HUES64 (cell line): Measurements from ENCODE around the gene RNASE8.

Experiments used
- H3K27ac ChIP-seq: 2 replicates; pipeline ENCODE4 v1.7.0; 2013; ENCODE audit warnings: low read depth, low read length, inconsistent platforms
- H3K27me3 ChIP-seq: 2 replicates; pipeline ENCODE4 v1.6.1; 2013; ENCODE audit warnings: mild to moderate bottlenecking, low read length; ENCODE audit not compliant: insufficient read depth
- H3K36me3 ChIP-seq: 2 replicates; pipeline ENCODE4 v1.6.1; 2013; ENCODE audit warnings: mild to moderate bottlenecking, low read length; ENCODE audit not compliant: insufficient read depth
- H3K4me1 ChIP-seq: 2 replicates; pipeline ENCODE4 v1.6.1; 2013; ENCODE audit warnings: mild to moderate bottlenecking, low read length, moderate library complexity; ENCODE audit not compliant: insufficient read depth
- H3K4me3 ChIP-seq: 2 replicates; pipeline ENCODE4 v1.5.1; 2013; ENCODE audit warnings: mild to moderate bottlenecking, low read length, moderate library complexity
- H3K9ac ChIP-seq: 2 replicates; pipeline ENCODE4 v1.6.1; 2013; ENCODE audit warnings: mild to moderate bottlenecking, low read depth, low read length
- H3K9me3 ChIP-seq: 2 replicates; pipeline ENCODE4 v1.6.1; 2013; ENCODE audit warnings: low read depth, low read length; ENCODE audit not compliant: insufficient read depth
- WGBS: fragments of 150-250, 120-280 bp; methylation state at CpG from one replicate; pipeline ENCODE4 v1.1.7; 2013; ENCODE audit warnings: missing lambda C conversion rate; 5-methylcytosine and 5-hydroxymethylcytosine counted together

Gene RNASE8

GRCh38 chr14:21020977-21021545 lies 36.6 kb upstream of the RNASE8 start:
- peaks cover 12% of the 10 kb centered on the region; the same call in 1 of the 2 replicates for H3K4me1 ChIP-seq

GRCh38 chr14:21022686-21023085 lies 34.9 kb upstream of the RNASE8 start:
- Histone ChIP-seq H3K4me1 (peaks cover 25% of the 10 kb centered on the region), H3K27ac (no peak overlapping the region), H3K4me3 (no peak overlapping the region), H3K9me3 (no peaks in the 10 kb centered on the region), H3K36me3 (no peaks in the 10 kb centered on the region; the same call in 1 of the 2 replicates), H3K27me3 (peaks cover 41% of the 10 kb centered on the region), H3K9ac (no peak overlapping the region)
- WGBS, result 87% methylated on average over 5 of the region's 5 CpGs

More at GRCh38 chr14:21020977-21021545, 36.6 kb upstream of the RNASE8 start:
- WGBS, result 93% methylated on average over 4 of the region's 5 CpGs
- no peak overlapping the region for H3K9ac ChIP-seq
- H3K9me3 ChIP-seq, result no peaks in the 10 kb centered on the region
- peaks cover 35% of the 10 kb centered on the region for H3K27me3 ChIP-seq
- no peak overlapping the region for H3K4me3 ChIP-seq
- no peaks in the 10 kb centered on the region; the same call in 1 of the 2 replicates for H3K36me3 ChIP-seq
- H3K27ac ChIP-seq, result no peak overlapping the region

- no peaks in the 10 kb centered on the region for H3K9me3 ChIP-seq
- peaks cover 25% of the 10 kb centered on the region for H3K4me1 ChIP-seq
- no peak overlapping the region for H3K27ac ChIP-seq
- no peak overlapping the region for H3K9ac ChIP-seq
- WGBS, result 80% methylated on average over 7 of the region's 7 CpGs
- H3K36me3 ChIP-seq, result no peaks in the 10 kb centered on the region
- H3K4me3 ChIP-seq, result no peak overlapping the region
- peaks cover 41% of the 10 kb centered on the region for H3K27me3 ChIP-seq
Observed at GRCh38 chr14:21023174-21023573, 34.4 kb upstream of the RNASE8 start.

- no peaks in the 10 kb centered on the region for H3K9me3 ChIP-seq
- H3K9ac ChIP-seq, result peak overlapping the region; percentile 70
- H3K27ac ChIP-seq, result no peak overlapping the region
- no peaks in the 10 kb centered on the region for H3K36me3 ChIP-seq
- H3K27me3 ChIP-seq, result peaks cover 41% of the 10 kb centered on the region
- H3K4me1 ChIP-seq, result peaks cover 25% of the 10 kb centered on the region
- WGBS, result 27% methylated on average over 17 of the region's 17 CpGs
- peak overlapping the region; percentile 85 for H3K4me3 ChIP-seq
Observed at GRCh38 chr14:21023817-21024584, 33.6 kb upstream of the RNASE8 start.

- Histone ChIP-seq H3K27ac (peak within 1 kb of the TSS; percentile 90; the same call in 1 of the 2 replicates), H3K36me3 (no peaks in the 10 kb centered on the region), H3K9me3 (no peaks in the 10 kb centered on the region), H3K9ac (peak within 1 kb of the TSS; percentile 70), H3K4me1 (peaks cover 25% of the 10 kb centered on the region), H3K4me3 (peak within 1 kb of the TSS; percentile 85), H3K27me3 (peaks cover 41% of the 10 kb centered on the region)
- WGBS, result under 1% methylated on average over 67 of the region's 72 CpGs
Observed at GRCh38 chr14:21024585-21025370, 32.8 kb upstream of the RNASE8 start, which contains the start of gene NDRG2. TSS of gene NDRG2 (minus strand) at chr14:21025061. CDS start at chr14:21023315, 1,746 bp downstream.

GRCh38 chr14:21025371-21026273 lies 32.0 kb upstream of the RNASE8 start:
- Histone ChIP-seq H3K27me3 (peaks cover 41% of the 10 kb centered on the region), H3K27ac (peak overlapping the region; percentile 90; the same call in 1 of the 2 replicates), H3K4me3 (peak overlapping the region; percentile 76), H3K9ac (peak overlapping the region; percentile 68; the same call in 1 of the 2 replicates), H3K9me3 (no peaks in the 10 kb centered on the region), H3K36me3 (no peaks in the 10 kb centered on the region), H3K4me1 (peaks cover 25% of the 10 kb centered on the region)
- 2% methylated on average over 50 of the region's 58 CpGs for WGBS

- peak overlapping the region; percentile 59; the same call in 1 of the 2 replicates for H3K9ac ChIP-seq
- peaks cover 25% of the 10 kb centered on the region for H3K4me1 ChIP-seq
- WGBS, result 53% methylated on average over 7 of the region's 7 CpGs
- H3K9me3 ChIP-seq, result no peaks in the 10 kb centered on the region
- peak overlapping the region; percentile 56; the same call in 1 of the 2 replicates for H3K27ac ChIP-seq
- H3K27me3 ChIP-seq, result peaks cover 41% of the 10 kb centered on the region
- no peaks in the 10 kb centered on the region for H3K36me3 ChIP-seq
- H3K4me3 ChIP-seq, result peak overlapping the region; percentile 62
Observed at GRCh38 chr14:21026274-21026987, 31.2 kb upstream of the RNASE8 start.

GRCh38 chr14:21026988-21027315 lies 30.7 kb upstream of the RNASE8 start:
- no peak overlapping the region for H3K27ac ChIP-seq
- H3K27me3 ChIP-seq, result peaks cover 40% of the 10 kb centered on the region
- H3K9me3 ChIP-seq, result no peaks in the 10 kb centered on the region
- 46% methylated on average over 3 of the region's 3 CpGs for WGBS
- H3K36me3 ChIP-seq, result no peaks in the 10 kb centered on the region
- H3K4me1 ChIP-seq, result peaks cover 25% of the 10 kb centered on the region
- peak overlapping the region; percentile 8; the same call in 1 of the 2 replicates for H3K4me3 ChIP-seq
- H3K9ac ChIP-seq, result no peak overlapping the region

- Histone ChIP-seq H3K4me1 (peaks cover 15% of the 10 kb centered on the region), H3K27ac (no peak within 1 kb of the TSS), H3K36me3 (no peaks in the 10 kb centered on the region), H3K9me3 (no peaks in the 10 kb centered on the region), H3K27me3 (peaks cover 17% of the 10 kb centered on the region), H3K9ac (no peak within 1 kb of the TSS), H3K4me3 (no peak within 1 kb of the TSS)
- 89% methylated on average over 5 of the region's 5 CpGs for WGBS
Observed at GRCh38 chr14:21029917-21030316, 27.7 kb upstream of the RNASE8 start, which contains the start of gene TPPP2. TSS of gene TPPP2 (plus strand) at chr14:21030217. CDS start at chr14:21030582, 365 bp downstream.

GRCh38 chr14:21030531-21030930 lies 27.1 kb upstream of the RNASE8 start:
- 90% methylated on average over 12 of the region's 12 CpGs for WGBS
- H3K27me3 ChIP-seq, result peaks cover 14% of the 10 kb centered on the region
- no peak overlapping the region for H3K4me3 ChIP-seq
- no peaks in the 10 kb centered on the region for H3K9me3 ChIP-seq
- no peak overlapping the region for H3K27ac ChIP-seq
- H3K36me3 ChIP-seq, result no peaks in the 10 kb centered on the region
- peaks cover 15% of the 10 kb centered on the region for H3K4me1 ChIP-seq
- no peak overlapping the region for H3K9ac ChIP-seq
